Heart right ventricle (tissue), 16 donors: ENCODE measurements around the gene RYK. TPM values are rescaled to one million over a fixed set of nuclear protein-coding genes. Genes with fewer than 3 reads are reported as not detected.

Source experiments
- ATAC-seq, 8 donors: fragments of 200-7000 bp; cut with Tn5 transposase; one replicate each; pipeline ENCODE4 v1.9.1; 2020; ENCODE audit warnings: mild to moderate bottlenecking in 8 of 8, moderate library complexity in 8 of 8, moderate number of reproducible peaks in 1 of 8
- DNase-seq, 2 donors: peaks; one replicate each; pipeline ENCODE4 v3.0.0-alpha.2; 2020
- H3K27ac ChIP-seq, 10 donors: fragments of 200-600 bp; sonication (generic) in 2 of 10; one replicate each; pipeline versions ENCODE4 v1.5.0 to v1.8.0; 2020 to 2022; ENCODE audit warnings: mild to moderate bottlenecking in 3 of 10
- H3K27me3 ChIP-seq, 7 donors: fragments of 200-600 bp; one replicate each; pipeline ENCODE4 v1.8.0; 2021 to 2022; ENCODE audit warnings: mild to moderate bottlenecking in 2 of 7
- H3K36me3 ChIP-seq, 9 donors: fragments of 200-600 bp; sonication (generic) in 1 of 9; one replicate each; pipeline versions ENCODE4 v1.5.0 to v1.8.0; 2020 to 2022; ENCODE audit warnings: mild to moderate bottlenecking in 2 of 9
- H3K4me1 ChIP-seq, 9 donors: fragments of 200-600 bp; sonication (generic) in 1 of 9; one replicate each; pipeline versions ENCODE4 v1.5.0 to v1.8.0; 2020 to 2022; ENCODE audit warnings: mild to moderate bottlenecking in 4 of 9
- H3K4me3 ChIP-seq, 10 donors: fragments of 200-600 bp; sonication (generic) in 2 of 10; one replicate each; pipeline versions ENCODE4 v1.5.0 to v1.8.0; 2020 to 2022; ENCODE audit warnings: mild to moderate bottlenecking in 7 of 10, moderate library complexity in 2 of 10
- H3K9me3 ChIP-seq, 11 donors: fragments of 200-600 bp in 10 of 11; sonication (generic) in 2 of 11; one replicate each; pipeline versions ENCODE4 v1.5.0 to v1.8.0; 2013 to 2022; ENCODE audit warnings: mild to moderate bottlenecking in 2 of 11, control low read depth in 1 of 11, moderate library complexity in 1 of 11
- WGBS, 2 donors: extraction: QIAGEN DNeasy Blood & Tissue Kit; methylation state at CpG; one replicate each; pipeline ENCODE4 v1.1.7; 2013; ENCODE audit warnings: inconsistent platforms in 1 of 2; 5-methylcytosine and 5-hydroxymethylcytosine counted together
- intact Hi-C, 10 donors: fragments of 100-400 bp; cut with DNase I; formaldehyde crosslinking; loops; one replicate each; pipeline versions ENCODE4 v1.11.1 to v1.14.2; 2022
- long read RNA-seq, 3 donors: library from polyadenylated mRNA; unstranded; transcript quantifications; one replicate each; pipeline ENCODE4 v2.0.0, GENCODE V29; 2020 to 2021
- polyA plus RNA-seq, 2 donors: library from polyadenylated mRNA; stranded (reverse); fragments of 200-250 nt; gene quantifications; one replicate each; pipeline ENCODE4 v1.2.3, GENCODE V29; 2013
- total RNA-seq, 10 donors: library from RNA; stranded (reverse); fragmentation: NEBNext Ultra II Directional in 3 of 10; extraction: Animal tissue kit (Norgen Biotek cat#: 25700) in 3 of 10; gene quantifications; one replicate each; pipeline versions ENCODE4 v1.2.1 to v1.2.4, GENCODE V29; 2021 to 2023
- TF ChIP-seq, protein P1 (sequence below), 9 donors: fragments of 200-600 bp; sonication (generic) in 2 of 9; IDR thresholded peaks; one replicate each; pipeline versions ENCODE4 v1.5.0 to v1.8.0; 2021 to 2022; ENCODE audit warnings: antibody characterized with exemption in 9 of 9, mild to moderate bottlenecking in 5 of 9, moderate library complexity in 1 of 9
- donor health status: Arrhythmogenic right ventricular cardiomyopathy.
- donor health status: ischemic (EF 13 %, LVEDD 7.1; RV severe dilation, severe dysfunction).
- donor health status: healthy with polysubstance abuse.
- donor health status: DM: no; HTN: yes; CAD: no.
- donor health status: DM: no; HTN: no; CAD: no.
- donor health status: ischemic (EF 25% LVEDD 6.9; RV normal size, moderate dysfunction).
- donor health status: ischemic (EF 25% LVEDD 5.7; RV mildly dilated, moderate dysfunction).
- donor health status: healthy.
- donor health status: DM: yes; HTN: yes; CAD: no.
- donor health status: Ischemic cardiomyopathy.
- donor health status: ischemic (EF 35%, LVEDD 5.7; RV mildly dilated, moderate dysfunction).
- donor health status: nonischemic (EF 11% LVEDD 7.7; RV severe dilation, severe dysfunction).
- donor health status: DM: yes; HTN: yes; CAD: no.
- donor health status: PGD.
- donor health status: ischemic (EF 29% LVEDD 5.4; RV normal size, mild dysfunction).
- donor health status: nonischemic (EF 23%, LVEDD 6.1; RV moderate dilation, normal function).

The RYK gene
- total RNA-seq, result 10 to 100 TPM; 33.8 to 45.8 (median 37.5) TPM
- 10 to 100 TPM; 18.0 to 25.9 TPM for polyA plus RNA-seq
- long read RNA-seq, donor 1, full-length matches to known transcripts, result 46 of 61 reads
- long read RNA-seq, donor 1, partial matches to known transcripts, result 5 of 61 reads
- long read RNA-seq, donor 1, other reads (novel, unspliced or antisense), result 10 of 61 reads
- long read RNA-seq, donor 2, full-length matches to known transcripts, result 71 of 89 reads
- long read RNA-seq, donor 2, partial matches to known transcripts, result 1 of 89 reads
- long read RNA-seq, donor 2, other reads (novel, unspliced or antisense), result 17 of 89 reads
- long read RNA-seq, donor 3, full-length matches to known transcripts, result 5 of 13 reads
- long read RNA-seq, donor 3, partial matches to known transcripts, result 6 of 13 reads
- long read RNA-seq, donor 3, other reads (novel, unspliced or antisense), result 2 of 13 reads

DNA sequence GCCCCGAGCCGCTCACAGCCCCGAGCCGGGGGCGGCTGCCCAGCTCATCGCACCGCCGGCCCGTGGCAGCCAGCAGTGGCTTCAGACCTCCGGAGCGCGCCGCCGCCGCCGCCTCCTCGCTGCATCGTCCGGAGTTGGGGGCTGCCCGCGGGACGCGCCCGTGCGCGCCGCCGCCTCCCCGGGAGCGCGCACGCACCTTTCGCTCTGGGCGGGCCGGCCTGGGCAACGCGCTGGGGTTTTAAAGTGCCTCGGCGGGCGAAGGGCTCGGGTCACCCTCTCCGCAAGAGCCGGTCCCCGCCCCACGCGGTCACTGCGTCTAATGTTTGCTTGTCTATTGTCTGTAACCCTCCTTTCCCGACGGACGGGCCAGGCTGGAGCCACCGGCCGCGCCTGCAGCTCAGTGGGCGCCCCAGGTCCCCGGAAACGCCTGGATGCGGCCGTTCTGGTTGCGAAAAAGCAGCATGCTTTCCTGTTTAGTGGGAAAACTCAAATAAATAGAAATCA is at the start of gene RYK:
Gene RYK, minus strand, starts transcription at position 143 of the 504 bp plus-strand sequence. CDS start 205 bp downstream, outside the sequence.
- peak; percentile 74 to 86 for DNase-seq
- Histone ChIP-seq H3K27ac (peak within 1 kb of the TSS; percentile 40 to 96 (median 90)), H3K4me1 (peaks cover 3 to 62% (median 41%) of the 10 kb centered on the region in 9 donors), H3K36me3 (no peaks in the 10 kb centered on the region), H3K27me3 (no peaks in the 10 kb centered on the region), H3K4me3 (peak within 1 kb of the TSS; percentile 64 to 84 (median 74)), H3K9me3 (no peaks in the 10 kb centered on the region)
- 1% methylated on average over 55 to 59 of the region's 59 CpGs for WGBS, 2 donors
- TF ChIP-seq, protein P1, sequence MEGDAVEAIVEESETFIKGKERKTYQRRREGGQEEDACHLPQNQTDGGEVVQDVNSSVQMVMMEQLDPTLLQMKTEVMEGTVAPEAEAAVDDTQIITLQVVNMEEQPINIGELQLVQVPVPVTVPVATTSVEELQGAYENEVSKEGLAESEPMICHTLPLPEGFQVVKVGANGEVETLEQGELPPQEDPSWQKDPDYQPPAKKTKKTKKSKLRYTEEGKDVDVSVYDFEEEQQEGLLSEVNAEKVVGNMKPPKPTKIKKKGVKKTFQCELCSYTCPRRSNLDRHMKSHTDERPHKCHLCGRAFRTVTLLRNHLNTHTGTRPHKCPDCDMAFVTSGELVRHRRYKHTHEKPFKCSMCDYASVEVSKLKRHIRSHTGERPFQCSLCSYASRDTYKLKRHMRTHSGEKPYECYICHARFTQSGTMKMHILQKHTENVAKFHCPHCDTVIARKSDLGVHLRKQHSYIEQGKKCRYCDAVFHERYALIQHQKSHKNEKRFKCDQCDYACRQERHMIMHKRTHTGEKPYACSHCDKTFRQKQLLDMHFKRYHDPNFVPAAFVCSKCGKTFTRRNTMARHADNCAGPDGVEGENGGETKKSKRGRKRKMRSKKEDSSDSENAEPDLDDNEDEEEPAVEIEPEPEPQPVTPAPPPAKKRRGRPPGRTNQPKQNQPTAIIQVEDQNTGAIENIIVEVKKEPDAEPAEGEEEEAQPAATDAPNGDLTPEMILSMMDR (IDR thresholded peaks at IDR 0.05), result no peak
- peak; percentile 92 to 96 (median 95) for ATAC-seq
- intact Hi-C loops, result loop anchor here in 5 of 10 donors (5.0 kb wide), 3 partner anchors 38 to 47 kb away; no protein-coding TSS in a partner anchor

DNA sequence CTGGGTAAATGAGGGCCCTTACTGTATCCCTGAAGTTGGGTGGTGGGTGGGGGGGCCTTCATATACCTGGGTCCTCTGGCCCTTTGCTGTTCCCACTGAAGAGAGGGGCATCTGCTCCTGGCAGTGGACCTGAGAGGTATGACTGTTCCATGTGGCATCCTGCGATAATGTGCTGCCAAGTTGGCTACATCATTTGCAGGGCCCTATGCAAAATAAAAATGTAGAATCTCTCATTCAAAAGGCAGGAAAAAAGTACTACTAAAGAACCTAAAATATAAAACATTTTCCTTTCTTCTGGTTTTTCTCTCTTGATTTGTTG is 49.2 kb upstream of the RYK start:
- peaks cover 0 to 10% (median 4%) of the 10 kb centered on the region in 11 donors for H3K9me3 ChIP-seq
- DNase-seq (no peak), ATAC-seq (peak in 5 of 8 donors; percentile 31 to 58 (median 43))
- H3K36me3 ChIP-seq, result no peaks in the 10 kb centered on the region
- H3K27me3 ChIP-seq, result no peaks in the 10 kb centered on the region
- peaks cover 0 to 7% (median 0%) of the 10 kb centered on the region in 9 donors for H3K4me1 ChIP-seq
- intact Hi-C loops, result loop anchor here (1.0 to 5.0 kb wide), 6 partner anchors 41 to 103 kb away; partner anchors contain the start of gene RYK (in 2 of the 10)
- H3K27ac ChIP-seq, result no peak overlapping the region
- TF ChIP-seq, protein P1 (IDR thresholded peaks at IDR 0.05), result peak in 3 of 9 donors; percentile 3 to 24 (median 5)
- WGBS, 2 donors, result 89 to 90% methylated on average over 1 of the region's 1 CpG
- H3K4me3 ChIP-seq, result no peak overlapping the region

DNA sequence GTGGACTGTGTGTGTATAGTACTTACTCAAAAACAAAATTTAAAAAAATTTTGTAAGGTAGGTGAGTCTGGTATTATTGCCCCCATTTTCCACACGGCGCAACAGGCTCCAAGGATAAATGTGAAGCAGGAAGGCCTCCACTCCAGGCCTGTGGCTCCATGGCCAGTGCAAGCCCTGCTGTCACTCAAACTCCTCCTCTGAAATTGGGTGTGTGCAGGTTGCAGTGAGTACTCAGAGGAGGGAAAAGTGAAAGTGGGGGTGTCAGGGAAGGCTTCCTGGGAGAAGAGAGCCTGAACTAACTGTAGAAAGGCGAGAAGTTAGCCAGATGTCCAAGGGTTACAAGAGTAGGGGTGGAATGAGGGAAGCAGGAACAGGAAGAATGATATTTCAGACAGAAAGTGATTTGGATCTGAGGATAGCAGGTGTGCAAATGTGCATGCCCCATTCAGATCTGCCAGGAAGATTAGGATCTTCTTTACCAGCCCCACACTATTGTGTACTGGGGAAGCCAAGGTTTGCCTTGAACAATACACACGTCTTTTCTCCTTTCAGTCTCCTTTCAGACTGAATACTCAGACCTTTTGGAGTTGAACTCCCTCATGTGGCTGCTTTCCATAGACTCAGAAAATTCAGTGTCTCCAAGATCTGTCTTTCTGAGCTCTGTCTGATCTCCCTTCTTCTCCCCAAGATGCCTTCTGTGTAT is 48.7 kb upstream of the RYK start:
- intact Hi-C loops, result loop anchor here in 9 of 10 donors (1.0 to 5.0 kb wide), 6 partner anchors 41 to 102 kb away; partner anchors contain the start of gene RYK (in 2 of the 9)
- Histone ChIP-seq H3K27ac (no peak overlapping the region), H3K4me1 (peaks cover 0 to 7% (median 0%) of the 10 kb centered on the region in 9 donors), H3K4me3 (no peak overlapping the region), H3K36me3 (no peaks in the 10 kb centered on the region), H3K27me3 (no peaks in the 10 kb centered on the region), H3K9me3 (peaks cover 0 to 10% (median 4%) of the 10 kb centered on the region in 11 donors)
- DNase-seq, result no peak
- TF ChIP-seq, protein P1 (IDR thresholded peaks at IDR 0.05), result peak in 7 of 9 donors; percentile 26 to 63 (median 47)
- peak in 7 of 8 donors; percentile 39 to 86 (median 72) for ATAC-seq
- WGBS, 2 donors, result 73 to 75% methylated on average over 4 of the region's 4 CpGs

DNA sequence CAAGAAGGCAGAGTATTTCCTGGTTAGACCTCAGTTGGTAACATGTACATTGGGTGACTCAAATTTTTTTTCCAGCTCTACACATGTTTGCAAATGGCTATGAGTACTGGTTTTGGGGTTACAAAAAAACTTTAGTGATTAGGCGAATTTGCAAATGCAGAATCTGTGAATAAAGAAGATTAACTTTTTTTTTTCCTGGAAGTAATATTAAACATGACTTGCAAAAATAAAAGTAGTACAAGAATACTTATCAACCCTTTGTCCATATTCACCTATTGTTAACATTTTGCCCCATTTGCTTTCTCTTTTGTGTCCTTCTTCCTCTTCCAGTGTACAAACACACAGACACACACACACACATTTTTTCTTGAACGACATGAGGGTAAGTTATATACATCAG is 47.6 kb upstream of the RYK start:
- 92 to 95% methylated on average over 2 of the region's 2 CpGs for WGBS, 2 donors
- no peak overlapping the region for H3K27ac ChIP-seq
- H3K36me3 ChIP-seq, result no peaks in the 10 kb centered on the region
- H3K9me3 ChIP-seq, result peaks cover 0 to 10% (median 4%) of the 10 kb centered on the region in 11 donors
- TF ChIP-seq, protein P1 (IDR thresholded peaks at IDR 0.05), result no peak
- H3K4me3 ChIP-seq, result no peak overlapping the region
- H3K27me3 ChIP-seq, result no peaks in the 10 kb centered on the region
- peaks cover 0 to 7% (median 0%) of the 10 kb centered on the region in 9 donors for H3K4me1 ChIP-seq
- ATAC-seq, result no peak
- intact Hi-C loops, result loop anchor here in 8 of 10 donors (2.0 to 5.0 kb wide), 5 partner anchors 39 to 101 kb away; partner anchors contain the start of gene RYK (in 2 of the 8)
- DNase-seq, result no peak
